ENCODE data around the gene ATP5PD. TPM values are rescaled to one million over a fixed set of nuclear protein-coding genes. Genes with fewer than 3 reads are reported as not detected.

Gene ATP5PD
- total RNA-seq, 1 experiment from 2014 or later, result 413 TPM

DNA sequence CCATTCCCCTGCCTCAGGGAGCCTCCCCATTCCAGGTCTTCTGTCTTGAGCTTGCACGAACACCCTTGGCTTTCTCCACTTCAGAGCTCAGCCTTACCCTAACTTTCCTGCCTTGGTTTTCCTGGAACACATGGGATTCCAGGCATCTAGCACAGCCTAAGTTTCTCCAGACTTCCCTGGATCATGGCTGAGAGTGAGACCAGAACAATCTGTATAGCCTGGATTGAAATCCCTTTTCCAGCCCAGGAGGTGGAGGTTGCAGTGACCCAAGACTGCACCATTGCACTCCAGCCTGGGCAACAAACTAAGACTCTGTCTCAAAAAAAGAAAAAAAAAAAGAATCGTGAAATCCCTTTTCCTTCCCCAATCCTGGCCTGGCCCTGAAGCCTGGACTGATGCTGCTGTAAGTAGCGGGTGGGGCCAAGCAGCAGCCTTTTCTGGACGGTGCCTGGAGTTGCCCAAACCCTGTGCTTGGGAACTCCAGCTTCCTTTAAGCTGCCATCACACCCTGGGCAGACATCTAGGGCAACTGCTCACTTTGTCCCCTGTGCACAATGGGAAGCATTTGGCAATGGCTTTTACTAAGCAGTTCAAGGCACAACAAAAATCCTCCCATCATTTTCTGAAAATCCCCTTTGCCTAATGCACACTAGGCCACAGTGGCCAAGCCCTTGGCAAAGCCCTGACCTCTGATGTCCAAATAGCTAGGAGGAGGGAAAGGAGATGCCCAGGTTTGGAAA, 29.0 kb upstream of the ATP5PD start:
- ChIA-PET POLR2A (interaction anchor here (0.5 to 1.1 kb wide), 3 partner anchors 9 to 15 kb away, joined by 3 to 10 read pairs (median 3); no protein-coding TSS in a partner anchor), CTCF (interaction anchor here (0.6 kb wide), 1 partner anchor 31 kb away, joined by 3 read pairs; no protein-coding TSS in a partner anchor)
- ATAC-seq (0 out of 2 replicates have a peak, but pooled peaks have one; percentile 9), DNase-seq (ENCODE audit: low read depth, low spot score) (no peak)
- H3K27me3 ChIP-seq (ENCODE audit: control insufficient read depth, insufficient read depth, low read length), result no peaks in the 10 kb centered on the region
- in situ Hi-C loops (cut with HindIII; ENCODE audit: low pct_unique_long_range_greater_than_20kb, low sequenced_read_pairs), result no loop called here
- TF ChIP-seq POLR2AphosphoS5 (IDR thresholded peaks at IDR 0.05; ENCODE audit: low read depth, low read length), result no peak
- TF ChIP-seq, protein P1, sequence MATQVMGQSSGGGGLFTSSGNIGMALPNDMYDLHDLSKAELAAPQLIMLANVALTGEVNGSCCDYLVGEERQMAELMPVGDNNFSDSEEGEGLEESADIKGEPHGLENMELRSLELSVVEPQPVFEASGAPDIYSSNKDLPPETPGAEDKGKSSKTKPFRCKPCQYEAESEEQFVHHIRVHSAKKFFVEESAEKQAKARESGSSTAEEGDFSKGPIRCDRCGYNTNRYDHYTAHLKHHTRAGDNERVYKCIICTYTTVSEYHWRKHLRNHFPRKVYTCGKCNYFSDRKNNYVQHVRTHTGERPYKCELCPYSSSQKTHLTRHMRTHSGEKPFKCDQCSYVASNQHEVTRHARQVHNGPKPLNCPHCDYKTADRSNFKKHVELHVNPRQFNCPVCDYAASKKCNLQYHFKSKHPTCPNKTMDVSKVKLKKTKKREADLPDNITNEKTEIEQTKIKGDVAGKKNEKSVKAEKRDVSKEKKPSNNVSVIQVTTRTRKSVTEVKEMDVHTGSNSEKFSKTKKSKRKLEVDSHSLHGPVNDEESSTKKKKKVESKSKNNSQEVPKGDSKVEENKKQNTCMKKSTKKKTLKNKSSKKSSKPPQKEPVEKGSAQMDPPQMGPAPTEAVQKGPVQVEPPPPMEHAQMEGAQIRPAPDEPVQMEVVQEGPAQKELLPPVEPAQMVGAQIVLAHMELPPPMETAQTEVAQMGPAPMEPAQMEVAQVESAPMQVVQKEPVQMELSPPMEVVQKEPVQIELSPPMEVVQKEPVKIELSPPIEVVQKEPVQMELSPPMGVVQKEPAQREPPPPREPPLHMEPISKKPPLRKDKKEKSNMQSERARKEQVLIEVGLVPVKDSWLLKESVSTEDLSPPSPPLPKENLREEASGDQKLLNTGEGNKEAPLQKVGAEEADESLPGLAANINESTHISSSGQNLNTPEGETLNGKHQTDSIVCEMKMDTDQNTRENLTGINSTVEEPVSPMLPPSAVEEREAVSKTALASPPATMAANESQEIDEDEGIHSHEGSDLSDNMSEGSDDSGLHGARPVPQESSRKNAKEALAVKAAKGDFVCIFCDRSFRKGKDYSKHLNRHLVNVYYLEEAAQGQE (IDR thresholded peaks at IDR 0.05; ENCODE audit: insufficient read depth in 1 of 2, low read depth in 2 of 2, low read length in 1 of 2), result no peak
- no peak for TF ChIP-seq SIN3A (IDR thresholded peaks at IDR 0.05; ENCODE audit: borderline replicate concordance, insufficient read depth, low read depth, low read length)
- no peak overlapping the region for H3K27ac ChIP-seq (ENCODE audit: low read length)
- BruUV-seq (replicated peaks), result no TSS peak
- intact Hi-C loops (cut with micrococcal nuclease; ENCODE audit: unreplicated experiment), result no loop called here
- H3K36me3 ChIP-seq (ENCODE audit: control insufficient read depth, insufficient read depth, low read length), result no peaks in the 10 kb centered on the region
- H3K9me3 ChIP-seq (ENCODE audit: control insufficient read depth, insufficient read depth, low read depth, low read length), result no peaks in the 10 kb centered on the region
- H3K4me3 ChIP-seq (ENCODE audit: low read depth in 2 of 2, low read length in 2 of 2), result no peak overlapping the region
- peaks cover 16% of the 10 kb centered on the region for H3K4me1 ChIP-seq (ENCODE audit: control insufficient read depth, insufficient read depth, low read length)

DNA sequence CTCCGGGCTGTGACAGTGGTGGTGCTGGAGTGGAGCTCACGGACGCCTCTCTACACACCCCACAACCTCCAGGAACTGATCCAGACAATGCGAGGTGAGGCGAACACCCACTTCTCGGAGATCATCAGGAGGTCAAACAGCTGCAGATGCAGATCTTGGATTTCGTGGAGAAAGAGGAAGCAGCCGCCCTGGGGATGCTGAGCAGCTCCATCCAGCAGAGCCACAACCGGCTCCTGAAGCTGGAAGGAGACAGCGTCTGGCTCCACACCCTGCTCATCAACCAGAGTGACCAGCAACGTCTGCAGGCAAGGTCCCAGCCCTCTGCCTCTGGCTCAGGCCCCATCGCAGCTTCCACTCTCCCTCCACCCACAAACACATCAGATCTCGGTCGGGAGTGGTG, 27.8 kb upstream of the ATP5PD start:
- no TSS peak for BruUV-seq (replicated peaks)
- TF ChIP-seq, protein P1 (IDR thresholded peaks at IDR 0.05; ENCODE audit: insufficient read depth in 1 of 2, low read depth in 2 of 2, low read length in 1 of 2), result no peak
- TF ChIP-seq POLR2AphosphoS5 (IDR thresholded peaks at IDR 0.05; ENCODE audit: low read depth, low read length), result no peak
- TF ChIP-seq SIN3A (IDR thresholded peaks at IDR 0.05; ENCODE audit: borderline replicate concordance, insufficient read depth, low read depth, low read length), result no peak
- no peak for TF ChIP-seq TCF7L2 (IDR thresholded peaks at IDR 0.05; ENCODE audit: low read depth, low read length)
- H3K4me3 ChIP-seq (ENCODE audit: low read depth in 2 of 2, low read length in 2 of 2), result no peak overlapping the region
- H3K27me3 ChIP-seq (ENCODE audit: control insufficient read depth, insufficient read depth, low read length), result no peaks in the 10 kb centered on the region
- peaks cover 14% of the 10 kb centered on the region for H3K4me1 ChIP-seq (ENCODE audit: control insufficient read depth, insufficient read depth, low read length)
- H3K36me3 ChIP-seq (ENCODE audit: control insufficient read depth, insufficient read depth, low read length), result no peaks in the 10 kb centered on the region
- no peak for DNase-seq (ENCODE audit: low read depth, low spot score)
- ChIA-PET POLR2A (interaction anchor here (0.6 kb wide), 1 partner anchor 49 kb away, joined by 5 read pairs; no protein-coding TSS in a partner anchor), CTCF (interaction anchor here (1.0 kb wide), 1 partner anchor 15 kb away, joined by 4 read pairs; no protein-coding TSS in a partner anchor)
- intact Hi-C loops (cut with micrococcal nuclease; ENCODE audit: unreplicated experiment) (no loop called here), in situ Hi-C loops (cut with HindIII; ENCODE audit: low pct_unique_long_range_greater_than_20kb, low sequenced_read_pairs) (no loop called here)
- H3K9me3 ChIP-seq (ENCODE audit: control insufficient read depth, insufficient read depth, low read depth, low read length), result no peaks in the 10 kb centered on the region
- no peak for ATAC-seq
- H3K27ac ChIP-seq (ENCODE audit: low read length), result no peak overlapping the region

Data from Panc1 (cell line).